H7 (cell line): ENCODE data around the gene BRD4. TPM values are rescaled to one million over a fixed set of nuclear protein-coding genes. Genes with fewer than 3 reads are reported as not detected.

Source experiments
- DNase-seq: peaks from one replicate; pipeline ENCODE4 v3.0.0; 2012
- H3K27me3 ChIP-seq: 2 replicates; pipeline ENCODE4 v1.6.0; 2011; ENCODE audit warnings: mild to moderate bottlenecking, low read length; ENCODE audit not compliant: control insufficient read depth, insufficient read depth
- H3K36me3 ChIP-seq: replicated peaks from 2 replicates; pipeline ENCODE4 v1.5.1; 2011; ENCODE audit warnings: low read length; ENCODE audit not compliant: control insufficient read depth, insufficient read depth
- H3K4me3 ChIP-seq: 2 replicates; pipeline ENCODE4 v1.5.1; 2011; ENCODE audit warnings: low read depth, mild to moderate bottlenecking, control low read depth, low read length, moderate library complexity; ENCODE audit not compliant: insufficient read depth
- total RNA-seq: library from RNA; depleted of rRNA; stranded (reverse); fragments of >200 nt; shearing (Covaris generic); gene quantifications from 2 replicates; pipeline ENCODE4 v1.2.3, GENCODE V29; 2014

Gene BRD4
- total RNA-seq, 1 experiment from 2014 or later: 24.8 TPM

DNA sequence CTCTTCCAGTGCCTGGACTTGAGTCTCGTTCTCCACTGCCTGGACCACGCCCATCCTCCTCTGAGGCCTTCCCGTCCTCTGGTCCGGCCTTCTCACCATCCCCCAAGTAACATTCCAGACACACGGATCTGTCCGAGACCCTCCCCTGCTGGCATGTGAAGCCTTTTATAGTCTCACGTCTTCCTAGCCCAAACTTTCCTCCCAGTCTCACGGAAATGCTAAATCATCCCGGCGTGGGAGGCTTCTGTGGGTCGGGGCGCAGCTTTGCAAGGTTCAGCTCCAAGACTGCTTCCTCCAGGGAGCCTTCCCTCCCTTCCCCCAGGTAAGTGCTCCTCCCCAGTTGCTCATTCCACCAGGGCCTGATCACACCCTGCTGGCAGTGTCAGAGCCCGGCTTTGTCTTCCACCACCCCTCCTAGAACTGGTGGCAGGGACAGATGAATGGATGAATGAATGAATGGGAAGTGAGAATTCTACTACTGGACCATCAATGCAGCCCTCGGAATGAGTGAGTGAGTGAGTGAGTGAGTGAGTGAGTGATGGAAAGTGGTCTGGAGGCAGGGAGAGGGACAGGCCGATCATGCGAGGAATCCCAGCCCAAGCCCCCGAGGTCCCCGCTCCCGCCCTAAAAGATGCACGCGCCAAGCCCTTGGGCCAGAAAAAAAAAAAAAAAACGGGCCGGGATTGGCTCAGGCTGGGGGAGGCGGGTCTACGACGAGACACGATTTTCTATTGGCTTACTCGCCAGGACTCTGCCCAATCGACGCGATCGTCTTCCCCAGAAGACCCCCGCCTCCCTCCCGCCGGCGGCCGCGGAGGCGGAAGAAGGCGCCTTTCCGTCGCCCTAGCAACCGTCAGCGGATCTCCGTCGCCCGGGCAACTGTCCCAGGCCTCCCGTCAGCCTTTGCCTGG, 109.3 kb downstream of the BRD4 start:
- H3K27me3 ChIP-seq: no peaks in the 10 kb centered on the region; the same call in 1 of the 2 replicates
- H3K4me3 ChIP-seq: peak overlapping the region; percentile 66
- peak; percentile 100 for DNase-seq
- peaks cover 5% of the 10 kb centered on the region for H3K36me3 ChIP-seq

DNA sequence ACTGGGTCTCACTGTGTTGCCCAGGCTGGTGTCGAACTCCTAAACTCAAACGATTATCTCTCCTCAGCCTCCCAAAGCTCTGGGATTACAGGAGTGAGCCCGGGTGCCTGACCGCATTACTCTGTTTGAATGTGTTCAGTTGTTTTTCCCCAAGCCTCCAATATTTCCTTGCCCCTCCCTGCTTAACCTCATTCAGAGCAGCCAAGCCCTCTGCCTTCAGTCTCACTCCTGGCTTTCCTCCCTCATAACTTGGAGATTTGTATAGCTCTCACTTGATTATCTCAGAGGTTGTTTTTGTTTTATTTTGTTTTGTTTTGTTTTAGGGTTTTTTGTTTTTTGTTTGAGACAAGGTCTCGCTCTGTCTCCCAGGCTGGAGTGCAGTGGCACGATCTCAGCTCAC, 111.5 kb downstream of the BRD4 start:
- no peak overlapping the region for H3K4me3 ChIP-seq
- no peak for DNase-seq
- no peaks in the 10 kb centered on the region; the same call in 1 of the 2 replicates for H3K27me3 ChIP-seq
- no peaks in the 10 kb centered on the region for H3K36me3 ChIP-seq

DNA sequence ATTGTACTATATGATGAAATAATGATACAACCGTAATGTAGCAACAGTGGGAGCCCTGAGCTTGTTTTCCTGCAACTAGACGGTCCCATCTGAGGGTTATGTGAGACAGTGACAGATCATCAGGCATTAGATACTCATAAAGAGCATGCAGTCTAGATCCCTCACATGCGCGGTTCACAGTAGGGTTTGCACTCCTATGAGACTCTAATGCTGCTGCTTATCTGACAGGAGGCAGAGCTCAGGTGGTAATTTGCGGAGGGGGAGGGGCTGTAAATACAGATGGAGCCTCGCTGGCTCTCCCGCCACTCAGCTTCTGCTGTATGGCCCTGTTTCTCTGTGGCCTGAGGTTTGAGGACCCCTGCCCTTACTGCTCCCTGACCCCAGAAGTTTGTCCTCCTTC, 113.8 kb downstream of the BRD4 start:
- Histone ChIP-seq H3K4me3 (no peak overlapping the region), H3K36me3 (no peaks in the 10 kb centered on the region), H3K27me3 (no peaks in the 10 kb centered on the region)
- peak; percentile 11 for DNase-seq

DNA sequence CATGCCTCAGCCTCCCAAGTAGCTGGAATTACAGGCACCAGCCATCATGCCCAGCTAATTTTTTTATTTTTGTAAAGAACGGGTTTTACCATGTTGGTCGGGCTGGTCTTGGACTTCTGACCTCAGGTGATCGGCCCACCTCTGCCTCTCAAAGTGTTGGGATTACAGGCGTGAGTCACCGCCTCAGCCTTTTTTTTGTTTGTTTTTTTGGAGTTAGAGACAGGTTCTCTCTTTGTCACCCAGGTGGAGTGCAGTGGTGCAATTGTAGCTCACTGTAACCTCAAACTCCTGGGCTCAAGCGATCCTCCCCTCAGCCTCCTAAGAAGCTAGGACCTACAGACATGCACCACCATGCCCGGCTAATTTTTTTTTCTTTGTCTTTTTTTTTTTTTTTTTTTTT, 116.0 kb downstream of the BRD4 start:
- no peaks in the 10 kb centered on the region for H3K36me3 ChIP-seq
- no peak for DNase-seq
- no peaks in the 10 kb centered on the region for H3K27me3 ChIP-seq
- H3K4me3 ChIP-seq: no peak overlapping the region

DNA sequence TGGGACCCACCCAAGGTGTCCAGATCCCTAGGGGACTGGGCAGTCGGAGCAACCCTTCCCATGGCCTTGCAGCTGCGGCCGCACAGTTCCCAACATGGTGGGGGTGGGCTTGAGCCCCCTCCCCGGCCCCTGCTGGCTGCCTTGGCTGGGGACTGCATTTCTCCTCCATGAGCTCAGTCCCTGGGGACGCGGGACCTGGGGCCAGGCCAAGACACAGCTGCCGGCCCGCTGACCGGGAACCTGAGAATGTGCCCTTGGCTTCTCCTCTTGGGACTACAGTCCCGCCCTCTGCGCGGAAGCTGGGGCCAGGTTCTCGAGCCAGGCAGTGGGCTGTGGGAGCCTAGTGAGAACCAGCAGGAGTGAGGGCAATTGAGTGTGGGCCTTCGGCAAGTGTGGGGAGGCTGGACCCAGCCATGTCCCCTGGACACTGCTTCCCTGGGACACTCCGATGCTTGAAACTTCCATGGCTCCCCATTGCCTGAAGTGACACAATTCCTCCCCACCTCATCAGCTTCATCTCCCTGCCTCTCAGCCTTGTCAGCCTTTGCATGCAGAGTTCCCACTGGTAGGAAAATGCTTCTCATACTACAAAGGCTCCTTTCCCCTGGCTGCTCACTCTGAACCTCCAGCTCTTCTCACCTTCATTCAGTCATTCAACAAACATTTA, 118.5 kb downstream of the BRD4 start:
- Histone ChIP-seq H3K27me3 (no peaks in the 10 kb centered on the region), H3K4me3 (no peak overlapping the region), H3K36me3 (no peaks in the 10 kb centered on the region)
- DNase-seq: peak; percentile 49

DNA sequence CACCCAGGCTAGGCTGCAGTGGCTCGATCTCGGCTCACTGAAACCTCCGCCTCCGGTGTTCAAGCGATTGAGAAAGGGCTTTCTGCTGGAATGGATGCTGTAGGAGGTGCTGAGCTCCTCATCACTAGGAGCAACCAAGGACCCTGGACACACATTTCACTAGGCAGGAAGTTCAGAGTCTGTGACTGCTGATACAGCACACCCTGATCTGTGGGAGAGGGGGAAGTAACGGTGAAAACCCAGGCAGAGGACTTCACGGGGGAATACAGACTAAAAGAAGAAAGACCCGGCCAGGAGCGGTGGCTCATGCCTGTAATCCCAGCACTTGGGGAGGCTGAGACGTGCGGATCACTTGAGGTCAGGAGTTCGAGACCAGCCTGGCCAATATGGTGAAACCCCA, 119.6 kb downstream of the BRD4 start:
- Histone ChIP-seq H3K27me3 (no peaks in the 10 kb centered on the region), H3K36me3 (no peaks in the 10 kb centered on the region), H3K4me3 (no peak overlapping the region)
- no peak for DNase-seq

DNA sequence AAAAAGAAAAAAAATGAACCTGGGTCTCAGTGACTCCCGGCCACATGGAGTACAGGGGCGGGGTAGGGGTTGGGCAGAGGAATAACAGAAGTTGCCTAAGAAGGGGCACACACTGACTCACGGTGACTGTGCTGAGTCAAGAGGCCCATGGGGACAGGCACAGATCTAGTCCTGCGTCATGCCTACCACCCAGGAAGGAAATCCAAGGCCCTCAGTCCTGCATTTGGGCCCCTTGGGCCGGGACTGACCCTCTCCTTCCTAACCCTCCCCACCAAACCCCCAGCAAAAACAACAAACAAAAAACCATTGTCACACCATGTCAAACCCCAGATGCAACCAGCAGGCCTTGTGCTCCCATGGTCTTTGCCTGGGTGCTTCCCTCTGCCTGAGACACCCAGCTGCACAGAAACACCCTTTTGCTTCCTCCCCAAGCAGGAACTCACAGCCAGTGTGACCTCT, 122.0 kb downstream of the BRD4 start:
- Histone ChIP-seq H3K27me3 (no peaks in the 10 kb centered on the region), H3K36me3 (no peaks in the 10 kb centered on the region)
- DNase-seq: no peak

GRCh38 chr19:15201374-15202023, 130.8 kb downstream of the BRD4 start:
- Histone ChIP-seq H3K36me3 (peaks cover 6% of the 10 kb centered on the region), H3K4me3 (peak overlapping the region; percentile 42), H3K27me3 (no peaks in the 10 kb centered on the region)
- DNase-seq: no peak

More for the DNA sequence above, 122.0 kb downstream of the BRD4 start:
- no peak overlapping the region for H3K4me3 ChIP-seq

- Histone ChIP-seq H3K4me3 (peak within 1 kb of the TSS; percentile 88), H3K27me3 (no peaks in the 10 kb centered on the region), H3K36me3 (peaks cover 6% of the 10 kb centered on the region)
- peak; percentile 97 for DNase-seq
Observed at GRCh38 chr19:15200553-15201364, 131.6 kb downstream of the BRD4 start, which contains the start of gene NOTCH3. TSS of gene NOTCH3 (minus strand) at chr19:15200995. CDS start at chr19:15200905, 90 bp downstream.

- Histone ChIP-seq H3K4me3 (peak overlapping the region; percentile 88), H3K27me3 (no peaks in the 10 kb centered on the region), H3K36me3 (peaks cover 6% of the 10 kb centered on the region)
- peak; percentile 99 for DNase-seq
Observed at GRCh38 chr19:15199661-15200552, 132.4 kb downstream of the BRD4 start.

DNA sequence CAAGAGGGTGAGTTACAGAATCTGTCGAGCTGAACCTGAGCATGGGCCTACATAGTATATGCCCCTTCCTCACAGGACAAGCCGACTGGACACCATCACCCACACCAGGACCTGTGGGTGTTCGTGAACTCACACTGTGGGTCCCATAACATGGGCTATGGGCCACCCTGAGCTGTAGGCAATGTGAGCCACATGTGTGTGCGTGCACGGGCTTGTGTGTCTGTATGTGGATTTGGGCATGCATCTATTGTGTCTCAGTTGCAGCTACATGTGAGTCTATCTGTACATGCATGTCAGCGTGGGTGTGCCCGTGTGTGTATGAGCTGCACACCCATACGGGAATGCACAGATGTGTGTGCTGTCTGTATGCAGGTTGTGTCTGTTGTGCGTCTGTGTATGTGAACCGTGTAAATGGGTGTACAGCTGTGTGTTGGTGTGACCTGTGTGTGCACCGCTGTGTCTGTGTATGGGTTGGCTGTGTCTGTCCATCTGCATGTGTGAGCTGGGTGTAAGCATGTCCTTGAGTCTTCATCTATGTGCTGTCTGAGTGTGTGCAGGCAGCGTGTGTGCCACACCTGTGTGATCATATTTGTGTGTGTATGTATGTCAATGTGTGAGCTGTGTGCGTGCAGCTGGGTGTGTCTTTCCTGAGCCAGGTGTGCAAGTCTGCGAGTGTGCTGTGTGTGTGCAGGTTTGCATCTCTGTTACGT, 133.2 kb downstream of the BRD4 start:
- Histone ChIP-seq H3K27me3 (no peaks in the 10 kb centered on the region), H3K36me3 (peaks cover 7% of the 10 kb centered on the region), H3K4me3 (peak overlapping the region; percentile 88)
- peak; percentile 16 for DNase-seq

- Histone ChIP-seq H3K27me3 (no peaks in the 10 kb centered on the region), H3K4me3 (no peak overlapping the region), H3K36me3 (peaks cover 7% of the 10 kb centered on the region)
- DNase-seq: no peak
Observed at GRCh38 chr19:15197942-15198341, 134.4 kb downstream of the BRD4 start.
